HCT116 (cell line): ENCODE measurements around the gene GTF2IRD1. TPM values are rescaled to one million over a fixed set of nuclear protein-coding genes. Genes with fewer than 3 reads are reported as not detected.

Experiments used
- ATAC-seq: fragments of 200-7000 bp; cut with Tn5 transposase; 2 replicates; pipeline ENCODE4 v1.9.1; 2020; ENCODE audit warnings: mild to moderate bottlenecking, moderate library complexity
- BruUV-seq: library from RNA; stranded (reverse); fragments of 400-500 nt; replicated peaks from 2 replicates; lab custom pipeline; 2021; lab: Mats Ljungman, UMichigan
- CTCF ChIA-PET: fragments of 300-600 bp; sonication (Branson Sonifier 250); formaldehyde crosslinking; loops from one replicate; lab custom pipeline; 2021; ENCODE audit warnings: antibody characterized with exemption; lab: Charles Lee
- POLR2A ChIA-PET: fragments of 300-600, 350-600 bp; sonication (Branson Sonifier 250); formaldehyde crosslinking; loops from one replicate; lab custom pipeline; 2021; ENCODE audit warnings: antibody characterized with exemption; lab: Charles Lee
- RAD21 ChIA-PET, 2 experiments: fragments of 300-600 bp; sonication (Branson Sonifier 250); formaldehyde crosslinking; loops; one replicate each; lab custom pipeline; 2023; ENCODE audit warnings: low total read pairs in 2 of 2; ENCODE audit not compliant: uncharacterized antibody in 2 of 2, unreplicated experiment in 2 of 2, low non-redundant PET in 1 of 2; lab: Charles Lee
- DNase-seq: peaks from one replicate; pipeline ENCODE4 v3.0.0-alpha.2; 2010; ENCODE audit warnings: low read depth, low spot score
- H2AFZ ChIP-seq: fragments of 200-600 bp; shearing (Covaris generic), sonication (generic); 2 replicates; pipeline ENCODE4 v1.6.1; 2017; ENCODE audit warnings: low read depth, mixed run types, mixed read lengths, antibody characterized with exemption, low read length; ENCODE audit not compliant: poor library complexity, severe bottlenecking
- H3K27ac ChIP-seq: 2 replicates; pipeline ENCODE4 v1.5.1; 2012; ENCODE audit warnings: low read depth, low read length
- H3K27me3 ChIP-seq: fragments of 200-600 bp; sonication (generic); 2 replicates; pipeline ENCODE4 v1.6.1; 2016; ENCODE audit warnings: mixed run types, low read length, mixed read lengths; ENCODE audit not compliant: insufficient read depth
- H3K36me3 ChIP-seq, 2 experiments: fragments of 200-500 bp in 1 of 2; fragments of 200-600 bp in 1 of 2; sonication (Bioruptor generic) in 1 of 2; sonication (generic) in 1 of 2; 2 replicates each; pipeline versions ENCODE4 v1.5.1 to v1.6.1; 2014 to 2016; ENCODE audit warnings: low read length in 2 of 2, inconsistent platforms in 1 of 2, mixed read lengths in 1 of 2, mixed run types in 1 of 2; ENCODE audit not compliant: insufficient read depth in 2 of 2, control insufficient read depth in 1 of 2
- H3K4me1 ChIP-seq, 2 experiments: fragments of 200-600 bp in 1 of 2; sonication (generic) in 1 of 2; 2 replicates each; pipeline versions ENCODE4 v1.5.1 to v1.6.1; 2012 to 2017; ENCODE audit warnings: low read length in 2 of 2, inconsistent platforms in 1 of 2, mild to moderate bottlenecking in 1 of 2, mixed read lengths in 1 of 2, mixed run types in 1 of 2, moderate library complexity in 1 of 2; ENCODE audit not compliant: insufficient read depth in 2 of 2, control insufficient read depth in 1 of 2
- H3K4me2 ChIP-seq: fragments of 200-600 bp; sonication (generic); 2 replicates; pipeline ENCODE4 v1.6.1; 2017; ENCODE audit warnings: mixed run types, low read length, mixed read lengths
- H3K4me3 ChIP-seq, 2 experiments: fragments of 200-600 bp in 1 of 2; sonication (generic) in 1 of 2; replicated peaks in 1 of 2; 2 replicates each; pipeline ENCODE4 v1.5.1; 2011 to 2016; ENCODE audit warnings: low read length in 2 of 2, control low read depth in 1 of 2, low read depth in 1 of 2, mild to moderate bottlenecking in 1 of 2, mixed read lengths in 1 of 2, mixed run types in 1 of 2
- H3K79me2 ChIP-seq: fragments of 200-600 bp; sonication (generic); 2 replicates; pipeline ENCODE4 v1.6.1; 2017; ENCODE audit warnings: mild to moderate bottlenecking, mixed run types, low read length, moderate library complexity, mixed read lengths; ENCODE audit not compliant: insufficient read depth
- H3K9ac ChIP-seq: fragments of 200-600 bp; sonication (generic); 2 replicates; pipeline ENCODE4 v1.6.1; 2016; ENCODE audit warnings: low read length, mixed read lengths
- H3K9me2 ChIP-seq: fragments of 200-600 bp; sonication (generic), shearing (Covaris generic); 2 replicates; pipeline ENCODE4 v1.6.1; 2017; ENCODE audit warnings: mixed run types, mild to moderate bottlenecking, moderate library complexity; ENCODE audit not compliant: insufficient read depth
- H3K9me3 ChIP-seq, 2 experiments: fragments of 200-500 bp in 1 of 2; fragments of 200-600 bp in 1 of 2; sonication (Bioruptor generic) in 1 of 2; sonication (generic) in 1 of 2; 2 replicates each; pipeline ENCODE4 v1.6.1; 2014 to 2017; ENCODE audit warnings: low read length in 2 of 2, mixed read lengths in 2 of 2, inconsistent platforms in 1 of 2, low read depth in 1 of 2, mild to moderate bottlenecking in 1 of 2, mixed run types in 1 of 2, moderate library complexity in 1 of 2; ENCODE audit not compliant: control insufficient read depth in 1 of 2, insufficient read depth in 1 of 2
- H4K20me1 ChIP-seq: fragments of 200-600 bp; sonication (generic), shearing (Covaris generic); 2 replicates; pipeline ENCODE4 v1.6.1; 2017; ENCODE audit warnings: mixed run types, mild to moderate bottlenecking, moderate library complexity; ENCODE audit not compliant: insufficient read depth
- ATF3 ChIP-seq: IDR thresholded peaks from 2 replicates; pipeline ENCODE4 v1.6.1; 2012
- CBX3 ChIP-seq: IDR thresholded peaks from 2 replicates; pipeline ENCODE4 v1.6.1; 2012; ENCODE audit warnings: low read depth
- CTCF ChIP-seq, 3 experiments: fragments of 200-600 bp in 1 of 3; sonication (generic) in 1 of 3; IDR thresholded peaks in 2 of 3; conservative IDR thresholded peaks in 1 of 3; 2 replicates each; pipeline ENCODE4 v1.5.1; 2012 to 2017; ENCODE audit warnings: low read depth in 2 of 3, low read length in 2 of 3, antibody characterized with exemption in 1 of 3, borderline replicate concordance in 1 of 3, control low read depth in 1 of 3, mild to moderate bottlenecking in 1 of 3, mixed read lengths in 1 of 3, mixed run types in 1 of 3, moderate library complexity in 1 of 3; ENCODE audit not compliant: insufficient read depth in 1 of 3
- EGR1 ChIP-seq: IDR thresholded peaks from 2 replicates; pipeline ENCODE4 v1.6.1; 2012; ENCODE audit warnings: low read depth
- EZH2 ChIP-seq: fragments of 200-600 bp; sonication (generic); IDR thresholded peaks from 2 replicates; pipeline ENCODE4 v1.6.1; 2017; ENCODE audit warnings: antibody characterized with exemption, mixed run types
- EZH2phosphoT487 ChIP-seq: fragments of 200-600 bp; IDR thresholded peaks from 2 replicates; pipeline ENCODE4 v1.6.1; 2018; ENCODE audit warnings: antibody characterized with exemption, borderline replicate concordance
- FOSL1 ChIP-seq: IDR thresholded peaks from 2 replicates; pipeline ENCODE4 v1.6.1; 2012; ENCODE audit warnings: low read depth
- MAX ChIP-seq: IDR thresholded peaks from 2 replicates; pipeline ENCODE4 v1.6.1; 2012
- POLR2A ChIP-seq: IDR thresholded peaks from 2 replicates; pipeline ENCODE4 v1.7.0; 2011; ENCODE audit warnings: borderline replicate concordance; ENCODE audit not compliant: insufficient read depth, insufficient read length; ENCODE audit errors: extremely low read depth
- POLR2AphosphoS5 ChIP-seq: IDR thresholded peaks from 2 replicates; pipeline ENCODE4 v1.6.1; 2011; ENCODE audit warnings: mild to moderate bottlenecking, low read depth, low read length, moderate library complexity
- RAD21 ChIP-seq: IDR thresholded peaks from 2 replicates; pipeline ENCODE4 v1.6.1; 2012; ENCODE audit warnings: low read depth, mild to moderate bottlenecking
- SIN3A ChIP-seq: IDR thresholded peaks from 2 replicates; pipeline ENCODE4 v1.6.1; 2012; ENCODE audit warnings: low read depth
- SRF ChIP-seq: IDR thresholded peaks from 2 replicates; pipeline ENCODE4 v1.6.1; 2012; ENCODE audit warnings: low read depth
- YY1 ChIP-seq: IDR thresholded peaks from 2 replicates; pipeline ENCODE4 v1.6.1; 2011; ENCODE audit warnings: low read length, low read depth, moderate library complexity, mild to moderate bottlenecking; ENCODE audit not compliant: insufficient replicate concordance; ENCODE audit errors: extremely low read depth
- ZBTB33 ChIP-seq: IDR thresholded peaks from 2 replicates; pipeline ENCODE4 v1.6.1; 2011; ENCODE audit warnings: mild to moderate bottlenecking, low read length, moderate library complexity; ENCODE audit not compliant: insufficient replicate concordance; ENCODE audit errors: extremely low read depth
- ZNF274 ChIP-seq: fragments of 200-500 bp; sonication (Bioruptor generic); IDR thresholded peaks from 2 replicates; pipeline ENCODE4 v1.6.1; 2014; ENCODE audit warnings: mild to moderate bottlenecking, low read depth, low read length, inconsistent platforms
- intact Hi-C: fragments of 100-400 bp; cut with micrococcal nuclease; formaldehyde crosslinking; loops from 2 replicates; pipeline ENCODE4 v1.10.0; 2022
- total RNA-seq: library from RNA; stranded (reverse); gene quantifications from one replicate; pipeline ENCODE4 v1.2.1, GENCODE V29; 2021; ENCODE audit not compliant: unreplicated experiment

Gene GTF2IRD1
- total RNA-seq, 1 experiment from 2014 or later, result 34.5 TPM

- DNase-seq (no peak), ATAC-seq (peak; percentile 66)
- ChIA-PET CTCF (no interaction called here), POLR2A (no interaction called here), RAD21 (no interaction called here)
- Histone ChIP-seq H4K20me1 (no peaks in the 10 kb centered on the region), H3K9me2 (no peaks in the 10 kb centered on the region), H3K27me3 (no peaks in the 10 kb centered on the region), H3K4me2 (no peak overlapping the region), H3K9me3 (no peaks in the 10 kb centered on the region), H3K27ac (no peak overlapping the region), H2AFZ (no peak overlapping the region), H3K4me1 (peaks cover 19 to 31% of the 10 kb centered on the region in 2 experiments; a peak in 3 of 4 replicates), H3K9ac (no peak overlapping the region), H3K4me3 (no peak overlapping the region), H3K79me2 (no peaks in the 10 kb centered on the region), H3K36me3 (peaks cover 2 to 6% of the 10 kb centered on the region in 2 experiments; a peak in 1 of 4 replicates)
- no peak for TF ChIP-seq YY1
- 0 out of 2 replicates have a peak, but pooled peaks have one; percentile 5 for TF ChIP-seq FOSL1
- intact Hi-C loops, result no loop called here
- no TSS peak for BruUV-seq
Observed at GRCh38 chr7:74598558-74598957, 144.9 kb downstream of the GTF2IRD1 start.

- H3K4me2 ChIP-seq, result no peak overlapping the region
- H3K9ac ChIP-seq, result no peak overlapping the region
- no peak overlapping the region for H3K4me3 ChIP-seq
- BruUV-seq, result no TSS peak
- no peak overlapping the region for H2AFZ ChIP-seq
- no peaks in the 10 kb centered on the region for H3K9me2 ChIP-seq
- ChIA-PET CTCF (no interaction called here), POLR2A (no interaction called here), RAD21 (no interaction called here)
- H3K27ac ChIP-seq, result no peak overlapping the region
- no peaks in the 10 kb centered on the region for H3K9me3 ChIP-seq
- peaks cover 2 to 6% of the 10 kb centered on the region in 2 experiments; a peak in 1 of 4 replicates for H3K36me3 ChIP-seq
- H3K79me2 ChIP-seq, result no peaks in the 10 kb centered on the region
- no peak for DNase-seq
- intact Hi-C loops, result no loop called here
- H4K20me1 ChIP-seq, result no peaks in the 10 kb centered on the region
- H3K27me3 ChIP-seq, result no peaks in the 10 kb centered on the region
- no peak for ATAC-seq
- H3K4me1 ChIP-seq, result peaks cover 21 to 31% of the 10 kb centered on the region in 2 experiments
- no peak for TF ChIP-seq EZH2phosphoT487
- no peak for TF ChIP-seq POLR2A
- TF ChIP-seq POLR2AphosphoS5, result no peak
- TF ChIP-seq SIN3A, result no peak
- no peak for TF ChIP-seq SRF
- TF ChIP-seq RAD21, result no peak
- no peak for TF ChIP-seq YY1
- no peak for TF ChIP-seq ATF3
- TF ChIP-seq EZH2, result no peak
- TF ChIP-seq MAX, result no peak
- TF ChIP-seq CBX3, result no peak
- no peak for TF ChIP-seq CTCF (IDR thresholded peaks at IDR 0.05 in 2 of 3, conservative IDR thresholded peaks at IDR 0.05 in 1 of 3; ENCODE audit: borderline replicate concordance in 1 of 3, insufficient read depth in 1 of 3, low read depth in 2 of 3, low read length in 2 of 3)
- no peak for TF ChIP-seq EGR1
- no peak for TF ChIP-seq ZBTB33
- no peak for TF ChIP-seq ZNF274
Observed at GRCh38 chr7:74599244-74599643, 145.5 kb downstream of the GTF2IRD1 start.
